ENCODE data around the gene BDKRB2.

DNA sequence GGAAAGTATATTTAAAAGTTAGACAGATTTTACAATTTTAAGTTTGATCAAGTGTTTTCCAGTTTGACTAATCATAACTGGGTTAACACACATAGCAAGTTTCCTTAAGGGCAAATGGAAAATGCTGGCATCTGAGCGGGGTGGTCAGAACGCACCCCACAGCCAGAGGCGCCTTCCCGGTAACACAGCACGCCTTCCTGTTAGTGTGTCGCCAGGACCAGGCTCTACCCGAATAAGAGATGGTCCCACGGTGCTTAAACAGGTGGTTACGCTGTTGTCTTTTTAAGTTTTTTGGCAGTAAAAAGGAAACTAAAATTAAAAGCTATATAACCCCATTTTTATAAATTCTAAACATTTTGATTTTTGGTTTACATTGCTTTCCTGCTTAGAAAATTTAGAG, 79.4 kb downstream of the BDKRB2 start:
- TF ChIP-seq POLR2A (IDR thresholded peaks at IDR 0.05) (no peak), POLR2AphosphoS5 (IDR thresholded peaks at IDR 0.05) (no peak)
- TF ChIP-seq, protein P1, sequence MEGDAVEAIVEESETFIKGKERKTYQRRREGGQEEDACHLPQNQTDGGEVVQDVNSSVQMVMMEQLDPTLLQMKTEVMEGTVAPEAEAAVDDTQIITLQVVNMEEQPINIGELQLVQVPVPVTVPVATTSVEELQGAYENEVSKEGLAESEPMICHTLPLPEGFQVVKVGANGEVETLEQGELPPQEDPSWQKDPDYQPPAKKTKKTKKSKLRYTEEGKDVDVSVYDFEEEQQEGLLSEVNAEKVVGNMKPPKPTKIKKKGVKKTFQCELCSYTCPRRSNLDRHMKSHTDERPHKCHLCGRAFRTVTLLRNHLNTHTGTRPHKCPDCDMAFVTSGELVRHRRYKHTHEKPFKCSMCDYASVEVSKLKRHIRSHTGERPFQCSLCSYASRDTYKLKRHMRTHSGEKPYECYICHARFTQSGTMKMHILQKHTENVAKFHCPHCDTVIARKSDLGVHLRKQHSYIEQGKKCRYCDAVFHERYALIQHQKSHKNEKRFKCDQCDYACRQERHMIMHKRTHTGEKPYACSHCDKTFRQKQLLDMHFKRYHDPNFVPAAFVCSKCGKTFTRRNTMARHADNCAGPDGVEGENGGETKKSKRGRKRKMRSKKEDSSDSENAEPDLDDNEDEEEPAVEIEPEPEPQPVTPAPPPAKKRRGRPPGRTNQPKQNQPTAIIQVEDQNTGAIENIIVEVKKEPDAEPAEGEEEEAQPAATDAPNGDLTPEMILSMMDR (IDR thresholded peaks at IDR 0.05 in 8 of 11, conservative IDR thresholded peaks at IDR 0.05 in 3 of 11) = no peak

Measured in spleen (tissue), 7 donors.